Measurements from ENCODE around the gene GIPC1. TPM values are rescaled to one million over a fixed set of nuclear protein-coding genes. Genes with fewer than 3 reads are reported as not detected.

Gene GIPC1
- total and polyA plus RNA-seq, 7 donors, result 65.1 to 378 (median 97.7) TPM

DNA sequence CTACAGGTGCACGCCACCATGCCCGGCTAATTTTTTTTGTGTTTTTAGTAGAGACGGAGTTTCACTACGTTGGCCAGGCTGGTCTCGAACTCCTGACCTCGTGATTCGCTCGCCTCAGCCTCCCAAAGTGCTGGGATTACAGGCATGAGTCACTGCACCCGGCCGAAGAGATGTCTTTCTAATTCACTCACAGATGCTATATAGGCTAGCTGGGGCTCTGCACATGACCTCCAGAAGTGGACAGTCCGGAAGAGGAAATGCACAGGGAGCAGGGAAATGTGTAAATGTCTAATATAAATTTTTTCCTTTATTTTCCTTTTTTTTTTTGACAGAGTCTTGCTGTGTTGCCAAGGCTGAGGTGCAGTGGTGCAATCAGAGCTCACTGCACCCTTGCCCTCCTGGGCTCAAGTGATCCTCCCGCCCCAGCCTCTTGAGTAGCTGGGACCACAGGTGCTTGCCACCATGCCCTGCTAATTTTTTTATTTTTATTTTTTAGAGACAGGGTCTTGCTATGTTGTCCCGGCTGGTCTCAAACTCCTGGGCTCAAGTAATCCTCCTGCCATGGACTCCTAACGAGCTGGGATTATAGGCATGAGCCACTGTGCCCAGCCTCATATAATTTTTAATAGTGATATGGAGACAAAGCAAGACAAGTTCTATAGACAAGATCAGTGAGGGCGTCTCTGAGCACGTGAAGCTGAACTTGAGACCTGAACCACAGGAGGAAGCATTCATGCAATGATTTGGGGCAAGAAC, 8.4 kb downstream of the GIPC1 start:
- peaks cover 0 to 55% (median 5%) of the 10 kb centered on the region in 4 donors for H3K36me3 ChIP-seq
- DNase-seq, result no peak
- H3K4me3 ChIP-seq, result no peak overlapping the region
- no peak overlapping the region for H3K27ac ChIP-seq
- 93 to 94% methylated on average over 16 of the region's 16 CpGs for WGBS, 2 donors
- TF ChIP-seq POLR2AphosphoS5 (IDR thresholded peaks at IDR 0.05) (no peak), POLR2A (IDR thresholded peaks at IDR 0.05) (no peak), EP300 (IDR thresholded peaks at IDR 0.05) (no peak)
- TF ChIP-seq, protein P1, sequence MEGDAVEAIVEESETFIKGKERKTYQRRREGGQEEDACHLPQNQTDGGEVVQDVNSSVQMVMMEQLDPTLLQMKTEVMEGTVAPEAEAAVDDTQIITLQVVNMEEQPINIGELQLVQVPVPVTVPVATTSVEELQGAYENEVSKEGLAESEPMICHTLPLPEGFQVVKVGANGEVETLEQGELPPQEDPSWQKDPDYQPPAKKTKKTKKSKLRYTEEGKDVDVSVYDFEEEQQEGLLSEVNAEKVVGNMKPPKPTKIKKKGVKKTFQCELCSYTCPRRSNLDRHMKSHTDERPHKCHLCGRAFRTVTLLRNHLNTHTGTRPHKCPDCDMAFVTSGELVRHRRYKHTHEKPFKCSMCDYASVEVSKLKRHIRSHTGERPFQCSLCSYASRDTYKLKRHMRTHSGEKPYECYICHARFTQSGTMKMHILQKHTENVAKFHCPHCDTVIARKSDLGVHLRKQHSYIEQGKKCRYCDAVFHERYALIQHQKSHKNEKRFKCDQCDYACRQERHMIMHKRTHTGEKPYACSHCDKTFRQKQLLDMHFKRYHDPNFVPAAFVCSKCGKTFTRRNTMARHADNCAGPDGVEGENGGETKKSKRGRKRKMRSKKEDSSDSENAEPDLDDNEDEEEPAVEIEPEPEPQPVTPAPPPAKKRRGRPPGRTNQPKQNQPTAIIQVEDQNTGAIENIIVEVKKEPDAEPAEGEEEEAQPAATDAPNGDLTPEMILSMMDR (IDR thresholded peaks at IDR 0.05), result no peak
- H3K4me1 ChIP-seq, result no peaks in the 10 kb centered on the region
- no peaks in the 10 kb centered on the region for H3K27me3 ChIP-seq
- no peaks in the 10 kb centered on the region for H3K9me3 ChIP-seq
- intact Hi-C loops (cut with DNase I), result no loop called here

DNA sequence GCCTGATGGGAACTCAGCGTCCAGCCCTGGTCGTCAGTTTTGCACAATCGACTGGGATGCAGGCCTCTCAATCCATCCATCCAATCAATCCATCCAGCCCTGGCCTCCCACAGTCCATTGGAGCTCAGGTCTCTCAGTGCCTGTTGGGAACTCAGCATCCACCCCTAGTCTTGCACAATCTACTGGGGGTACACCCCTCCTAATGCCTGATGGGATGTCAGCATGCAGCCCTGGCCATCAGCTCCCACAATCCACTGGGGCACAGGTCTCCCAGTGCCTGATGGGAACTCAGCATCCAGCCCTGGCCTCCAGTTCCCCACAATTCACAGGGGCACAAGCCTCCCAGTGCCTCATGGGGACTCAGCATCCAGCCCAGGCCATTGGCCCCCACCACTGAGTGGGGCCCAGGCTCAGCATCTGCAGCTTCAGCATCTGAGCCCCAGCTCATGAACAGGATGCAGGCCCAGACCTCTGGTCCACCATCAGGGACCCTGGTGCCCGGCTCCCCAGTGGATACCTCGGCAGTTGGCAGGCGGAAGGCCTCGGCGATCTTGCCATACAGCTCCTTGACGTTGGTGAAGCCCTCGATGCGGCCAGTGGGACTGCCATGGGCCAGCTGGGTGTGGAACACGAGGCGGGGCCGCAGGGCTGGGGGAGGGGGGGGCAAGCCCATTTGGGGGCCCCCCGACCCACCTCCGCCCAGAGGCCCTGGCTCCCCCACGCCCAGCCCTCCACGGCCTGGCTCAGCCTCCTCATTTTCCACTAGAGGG, 13.6 kb downstream of the GIPC1 start:
- no peak overlapping the region for H3K4me3 ChIP-seq
- no peak overlapping the region for H3K27ac ChIP-seq
- no peaks in the 10 kb centered on the region for H3K27me3 ChIP-seq
- no peak for DNase-seq
- whole genome bisulfite sequencing, 2 donors, result 93 to 95% methylated on average over 18 of the region's 18 CpGs
- intact Hi-C loops (cut with DNase I), result no loop called here
- TF ChIP-seq, protein P1 (IDR thresholded peaks at IDR 0.05), result no peak
- TF ChIP-seq POLR2A (IDR thresholded peaks at IDR 0.05), result no peak
- H3K4me1 ChIP-seq, result peaks cover 0 to 12% (median 5%) of the 10 kb centered on the region in 4 donors
- H3K9me3 ChIP-seq, result no peaks in the 10 kb centered on the region
- peaks cover 0 to 46% (median 21%) of the 10 kb centered on the region in 4 donors for H3K36me3 ChIP-seq

- Histone ChIP-seq H3K9me3 (no peaks in the 10 kb centered on the region), H3K4me1 (peaks cover 0 to 24% (median 11%) of the 10 kb centered on the region in 4 donors), H3K4me3 (no peak overlapping the region), H3K27ac (no peak overlapping the region), H3K27me3 (peaks cover 0 to 4% (median 0%) of the 10 kb centered on the region in 3 donors), H3K36me3 (peaks cover 0 to 46% (median 21%) of the 10 kb centered on the region in 4 donors)
- no peak for TF ChIP-seq POLR2A (IDR thresholded peaks at IDR 0.05)
- TF ChIP-seq, protein P1 (IDR thresholded peaks at IDR 0.05), result no peak
- TF ChIP-seq POLR2AphosphoS5 (IDR thresholded peaks at IDR 0.05), result no peak
- TF ChIP-seq EP300 (IDR thresholded peaks at IDR 0.05), result no peak
- WGBS, 2 donors, result 75 to 87% methylated on average over 5 of the region's 5 CpGs
- intact Hi-C loops (cut with DNase I), result no loop called here
- DNase-seq, result no peak
Observed at GRCh38 chr19:14480700-14481079, 15.2 kb downstream of the GIPC1 start.

DNA sequence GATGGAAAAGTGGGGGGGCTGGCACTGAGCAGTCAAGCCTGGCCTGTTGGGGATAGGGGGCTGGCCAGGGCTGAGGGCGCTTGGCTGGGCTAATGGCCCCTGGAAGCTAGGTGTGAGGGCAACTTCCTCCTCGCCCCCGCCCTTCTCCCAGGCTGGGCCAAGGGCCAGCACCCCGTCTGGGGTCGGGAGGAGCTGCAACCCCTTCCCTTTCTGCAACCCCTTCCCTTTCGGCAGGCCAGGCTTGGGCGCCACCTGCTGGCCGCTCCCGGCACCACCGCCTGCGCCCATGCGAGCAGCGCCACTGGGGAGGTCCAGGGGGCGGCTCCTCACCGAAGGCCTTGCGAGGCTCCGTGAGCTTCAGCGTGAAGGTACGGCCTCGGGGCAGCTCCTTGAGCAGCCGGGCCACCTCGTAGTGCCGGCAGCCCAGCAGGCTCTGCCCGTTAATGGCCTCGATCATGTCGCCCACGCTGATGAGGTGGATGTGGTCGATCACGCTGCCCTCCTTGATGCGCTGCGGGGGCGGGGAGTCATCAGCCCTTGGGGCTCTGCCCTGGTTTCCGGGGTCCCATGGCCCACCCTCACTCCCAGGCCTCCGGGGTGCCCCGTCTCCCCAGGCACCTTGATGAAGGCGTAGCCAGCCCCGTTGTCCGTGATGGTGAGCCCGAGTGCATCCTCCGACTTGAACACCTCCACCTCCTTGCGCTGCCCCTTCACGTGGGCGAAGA, 15.8 kb downstream of the GIPC1 start:
- peaks cover 0 to 46% (median 21%) of the 10 kb centered on the region in 4 donors for H3K36me3 ChIP-seq
- intact Hi-C loops (cut with DNase I), result no loop called here
- H3K9me3 ChIP-seq, result no peaks in the 10 kb centered on the region
- no peak for TF ChIP-seq EP300 (IDR thresholded peaks at IDR 0.05)
- no peak for TF ChIP-seq POLR2AphosphoS5 (IDR thresholded peaks at IDR 0.05)
- TF ChIP-seq, protein P1 (IDR thresholded peaks at IDR 0.05), result peak; percentile 45 to 85 (median 65)
- no peak overlapping the region for H3K27ac ChIP-seq
- H3K27me3 ChIP-seq, result peaks cover 3 to 10% (median 4%) of the 10 kb centered on the region in 3 donors
- no peak for DNase-seq
- peaks cover 0 to 29% (median 17%) of the 10 kb centered on the region in 4 donors for H3K4me1 ChIP-seq
- no peak overlapping the region for H3K4me3 ChIP-seq
- WGBS, 2 donors, result 56 to 65% methylated on average over 43 of the region's 43 CpGs
